NCI-H1092 (cell line): ENCODE measurements around the gene F7.
"Not testable (repeated sequence)": the region's sequence is repeated elsewhere in the genome, so short reads cannot be mapped to it uniquely, and the experiment has no call there.

Experiments
- DNase-seq: peaks from one replicate; lab custom pipeline; 2025; lab: John Stamatoyannopoulos, UW

Gene F7

DNA sequence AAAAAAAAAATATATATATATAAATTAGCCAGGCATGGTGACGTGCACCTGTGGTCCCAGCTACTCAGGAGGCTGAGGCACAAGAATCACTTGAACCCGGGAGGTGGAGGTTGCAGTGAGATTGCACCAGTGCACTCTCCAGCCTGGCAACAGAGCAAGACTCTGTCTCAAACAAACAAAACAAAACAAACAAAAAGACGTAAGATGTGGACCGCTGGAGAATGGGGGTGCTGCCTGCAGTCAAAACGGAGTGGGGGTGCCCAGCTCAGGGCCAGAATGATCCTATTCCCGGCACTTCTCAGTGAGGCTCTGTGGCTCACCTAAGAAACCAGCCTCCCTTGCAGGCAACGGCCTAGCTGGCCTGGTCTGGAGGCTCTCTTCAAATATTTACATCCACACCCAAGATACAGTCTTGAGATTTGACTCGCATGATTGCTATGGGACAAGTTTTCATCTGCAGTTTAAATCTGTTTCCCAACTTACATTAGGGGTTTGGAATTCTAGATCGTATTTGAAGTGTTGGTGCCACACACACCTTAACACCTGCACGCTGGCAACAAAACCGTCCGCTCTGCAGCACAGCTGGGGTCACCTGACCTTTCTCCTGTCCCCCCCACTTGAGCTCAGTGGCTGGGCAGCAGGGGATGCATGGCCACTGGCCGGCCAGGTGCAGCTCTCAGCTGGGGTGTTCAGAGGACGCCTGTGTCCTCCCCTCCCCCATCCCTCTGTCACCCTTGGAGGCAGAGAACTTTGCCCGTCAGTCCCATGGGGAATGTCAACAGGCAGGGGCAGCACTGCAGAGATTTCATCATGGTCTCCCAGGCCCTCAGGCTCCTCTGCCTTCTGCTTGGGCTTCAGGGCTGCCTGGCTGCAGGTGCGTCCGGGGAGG lies at the start of gene F7:
TSS of gene F7 (plus strand) at position 760 of the 889 bp plus-strand sequence. CDS start at position 811, 51 bp downstream.
- no peak for DNase-seq

DNA sequence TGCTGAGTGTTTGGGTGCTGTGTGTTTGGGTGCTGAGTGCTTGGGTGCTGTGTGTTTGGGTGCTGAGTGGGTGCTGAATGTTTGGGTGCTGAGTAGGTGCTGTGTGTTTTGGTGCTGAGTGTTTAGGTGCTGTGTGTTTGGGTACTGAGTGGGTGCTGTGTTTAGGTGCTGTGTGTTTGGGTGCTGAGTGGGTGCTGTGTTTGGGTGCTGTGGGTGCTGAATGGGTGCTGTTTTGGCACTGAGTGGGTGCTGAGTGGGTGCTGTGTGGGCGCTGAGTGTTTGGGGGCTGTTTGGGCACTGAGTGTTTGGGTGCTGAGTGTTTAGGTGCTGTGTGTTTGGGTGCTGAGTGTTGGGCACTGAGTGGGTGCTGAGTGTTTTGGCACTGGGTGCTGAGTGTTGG lies 48.5 kb upstream of the F7 start:
- no peak for DNase-seq

DNA sequence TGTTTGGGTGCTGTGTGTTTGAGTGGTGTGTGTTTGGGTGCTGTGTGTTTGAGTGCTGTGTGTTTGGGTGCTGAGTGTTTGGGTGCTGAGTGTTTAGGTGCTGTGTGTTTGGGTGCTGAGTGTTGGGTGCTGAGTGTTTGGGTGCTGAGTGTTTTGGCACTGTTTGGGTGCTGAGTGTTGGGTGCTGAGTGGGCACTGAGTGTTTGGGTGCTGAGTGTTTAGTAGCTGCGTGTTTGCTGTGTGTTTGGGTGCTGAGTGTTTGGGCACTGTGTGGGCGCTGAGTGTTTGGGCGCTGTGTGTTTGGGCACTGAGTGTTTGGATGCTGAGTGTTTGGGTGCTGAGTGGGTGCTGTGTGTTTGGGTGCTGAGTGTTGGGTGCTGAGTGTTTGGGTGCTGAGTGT lies 48.0 kb upstream of the F7 start:
- DNase-seq, result not testable (repeated sequence)

DNA sequence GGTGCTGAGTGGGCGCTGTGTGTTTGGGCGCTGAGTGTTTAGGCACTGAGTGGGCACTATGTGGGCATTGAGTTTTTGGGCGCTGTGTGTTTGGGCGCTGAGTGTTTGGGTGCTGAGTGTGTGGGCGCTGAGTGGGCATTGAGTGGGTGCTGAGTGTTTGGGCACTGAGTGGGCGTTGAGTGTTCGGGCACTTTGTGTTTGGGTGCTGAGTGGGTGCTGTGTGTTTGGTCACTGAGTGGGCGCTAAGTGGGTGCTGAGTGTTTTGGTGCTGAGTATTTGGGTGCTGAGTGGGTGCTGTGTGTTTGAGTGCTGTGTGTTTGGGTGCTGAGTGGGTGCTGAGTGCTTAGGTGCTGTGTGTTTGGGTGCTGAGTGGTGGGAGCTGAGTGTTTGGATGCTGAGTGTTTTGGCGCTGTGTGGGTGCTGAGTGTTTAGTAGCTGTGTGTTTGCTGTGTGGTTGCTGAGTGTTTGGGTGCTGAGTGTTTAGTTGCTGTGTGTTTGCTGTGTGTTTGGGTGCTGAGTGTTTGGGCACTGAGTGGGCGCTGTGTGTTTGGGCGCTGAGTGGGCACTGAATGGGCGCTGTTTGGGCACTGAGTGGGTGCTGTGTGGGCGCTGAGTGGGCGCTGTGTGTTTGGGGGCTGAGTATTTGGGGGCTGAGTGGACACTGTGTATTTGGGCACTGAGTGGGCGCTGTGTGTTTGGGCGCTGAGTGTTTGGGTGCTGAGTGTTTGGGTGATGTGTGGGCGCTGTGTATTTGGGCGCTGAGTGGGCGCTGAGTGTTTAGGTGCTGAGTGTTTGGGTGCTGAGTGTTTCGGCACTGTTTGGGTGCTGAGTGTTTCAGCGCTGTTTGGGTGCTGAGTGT lies 47.2 kb upstream of the F7 start:
- no peak for DNase-seq

DNA sequence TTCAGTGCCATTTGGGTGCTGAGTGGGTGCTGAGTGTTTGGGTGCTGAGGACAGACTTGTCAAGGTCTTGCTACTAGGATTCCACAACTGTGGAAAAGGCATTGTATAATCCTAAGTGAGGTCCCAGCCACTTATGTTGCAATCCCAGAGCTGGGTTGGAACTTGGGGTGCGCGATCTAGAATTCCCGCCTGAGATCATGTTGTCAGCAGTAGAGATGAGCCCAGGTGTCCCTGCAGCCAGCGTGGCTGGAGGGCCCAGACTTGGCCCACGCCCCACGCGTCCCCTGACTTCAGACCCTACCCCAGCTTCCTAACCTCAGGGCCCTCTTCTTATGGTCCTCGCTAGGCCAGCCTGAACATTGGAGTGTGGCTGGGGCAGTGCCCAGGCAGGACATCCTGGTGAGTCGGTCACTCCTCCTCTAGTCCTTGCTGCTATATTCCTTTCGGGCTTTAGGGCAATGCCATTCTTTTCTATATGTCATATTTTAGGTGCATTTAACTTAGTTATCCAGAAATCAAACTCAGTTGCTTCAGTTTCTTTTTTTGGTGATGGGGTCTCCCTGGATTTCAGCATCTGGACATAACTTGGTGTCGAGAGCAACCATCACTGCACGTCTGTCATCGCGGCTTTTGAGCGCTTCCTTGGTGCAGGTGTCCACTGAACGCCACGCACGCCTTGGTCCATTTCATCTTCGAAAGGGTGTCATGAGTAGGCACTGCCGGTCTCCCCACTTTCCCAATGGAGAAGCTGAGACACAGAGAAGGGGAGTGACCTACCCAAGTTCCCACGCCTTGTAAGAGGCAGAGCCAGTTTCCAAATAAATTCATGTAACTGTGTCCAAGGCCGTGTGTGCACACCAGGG lies 46.4 kb upstream of the F7 start:
- no peak for DNase-seq

DNA sequence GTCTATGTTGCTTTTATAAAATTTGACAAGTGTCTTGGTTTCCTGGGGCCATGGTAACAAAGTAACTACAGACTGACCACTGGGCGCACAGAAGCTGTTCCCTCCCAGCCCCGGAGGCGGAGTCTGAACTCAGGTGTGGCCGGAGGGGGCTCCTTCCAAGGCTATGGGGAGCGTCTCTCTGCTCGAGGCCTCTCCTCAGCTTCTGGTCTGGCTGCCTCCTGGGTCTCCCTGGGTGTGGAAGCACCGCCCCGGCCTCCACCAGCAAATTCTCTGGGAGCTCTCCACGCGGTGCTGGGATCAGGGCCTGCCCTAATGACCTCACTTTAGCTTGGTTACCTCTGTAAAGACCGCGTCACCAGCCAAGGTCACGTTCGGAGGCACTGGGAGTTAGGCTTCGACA lies 45.7 kb upstream of the F7 start:
- DNase-seq, result no peak

DNA sequence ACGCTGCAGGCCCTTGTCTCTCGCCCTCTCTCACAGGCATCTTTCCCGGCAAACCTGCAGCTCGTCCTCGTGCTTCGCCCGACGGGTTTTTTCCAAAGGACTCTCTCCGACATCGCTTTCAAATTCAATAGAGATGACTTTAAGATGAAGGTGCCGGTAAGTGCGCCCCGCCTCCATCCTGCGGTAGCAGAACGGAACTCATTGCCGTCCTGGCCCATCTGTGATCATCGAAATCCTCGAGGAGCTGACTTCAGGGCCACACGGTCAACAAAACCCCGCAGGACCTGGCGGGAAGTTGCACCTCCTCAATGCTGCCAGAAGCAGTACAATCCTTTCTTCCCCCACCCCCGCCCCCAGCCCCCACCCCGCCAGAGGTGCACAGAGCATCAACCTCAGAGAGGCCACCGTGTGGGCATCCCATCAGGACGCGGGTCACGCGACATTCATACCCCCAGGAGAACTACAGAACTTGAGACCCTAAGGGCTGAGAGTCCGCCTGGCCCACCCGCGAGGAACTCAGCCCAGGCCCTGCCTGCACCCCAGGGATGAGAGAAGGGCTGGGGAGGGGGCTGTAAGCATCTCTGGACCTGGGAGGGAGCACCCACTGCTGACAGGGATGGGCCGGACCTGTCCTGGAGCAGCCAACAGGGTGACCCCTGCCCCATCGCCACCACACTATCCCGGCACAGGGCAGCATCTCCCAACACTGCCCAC lies 44.9 kb upstream of the F7 start:
- no peak for DNase-seq

DNA sequence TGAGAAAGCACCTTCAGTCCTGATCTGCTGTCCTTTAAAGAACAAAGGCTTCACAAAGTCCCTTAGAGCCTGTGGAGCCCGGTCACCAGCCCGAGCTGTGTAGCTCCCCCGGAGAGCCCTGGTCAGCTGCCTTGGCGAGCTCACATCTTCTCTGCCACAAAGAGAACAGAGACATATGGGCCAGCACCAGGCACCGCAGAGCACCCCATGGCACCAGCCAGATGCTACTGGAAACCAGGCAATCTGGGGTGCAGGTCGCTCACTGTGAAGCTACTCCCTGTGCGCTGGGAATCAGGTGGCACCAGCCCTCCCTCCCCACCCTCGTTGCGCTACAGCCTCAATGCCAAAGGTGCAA lies 44.3 kb upstream of the F7 start:
- DNase-seq, result no peak

DNA sequence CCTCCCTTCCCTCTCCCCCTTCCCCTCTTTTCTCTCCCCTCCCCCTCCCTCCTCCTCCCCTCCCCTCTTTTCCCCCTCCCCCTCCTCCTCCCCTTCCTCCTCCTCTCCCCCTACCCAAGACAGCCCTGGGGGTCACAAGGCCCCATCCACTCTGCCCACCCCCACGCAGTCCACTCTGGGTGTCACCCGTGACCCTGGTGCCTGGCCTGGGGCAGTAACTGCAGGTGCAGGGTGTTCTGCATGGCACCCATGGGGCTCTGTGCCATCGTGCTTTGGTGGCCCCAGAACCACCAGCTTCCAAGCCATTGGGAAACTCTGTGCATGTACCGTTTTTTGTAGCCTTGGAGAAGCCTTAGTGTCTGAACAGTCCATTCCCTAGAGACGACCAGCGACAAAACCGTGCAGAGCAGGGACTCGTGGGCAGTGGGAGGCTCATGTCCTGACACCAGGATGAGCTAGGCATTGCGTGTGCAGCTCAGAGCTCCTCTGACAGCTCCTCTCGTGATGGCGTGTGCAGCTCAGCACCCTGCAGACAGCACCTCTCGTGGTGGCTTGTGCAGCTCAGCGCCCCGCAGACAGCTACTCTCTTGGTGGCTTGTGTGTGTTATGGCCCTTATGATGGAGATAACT lies 43.7 kb upstream of the F7 start:
- no peak for DNase-seq

DNA sequence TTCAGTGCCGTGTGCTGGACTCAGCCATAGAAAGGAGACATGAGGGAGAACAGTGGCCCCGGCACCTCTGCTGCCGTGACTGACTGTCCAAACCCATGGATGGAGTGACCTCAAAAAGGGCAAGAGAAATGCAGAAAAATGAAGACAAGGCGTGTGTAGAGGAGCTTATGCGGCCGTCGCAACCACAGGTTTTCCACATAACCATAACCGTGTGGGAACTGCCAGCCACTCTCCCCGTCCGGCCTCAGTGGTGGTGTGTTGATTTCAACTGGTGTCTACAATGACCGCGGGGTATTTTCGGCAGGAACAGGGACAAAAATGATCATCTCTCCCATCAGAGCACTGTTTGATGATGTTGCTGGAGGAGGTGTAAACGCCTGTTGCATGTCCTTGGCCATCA lies 42.9 kb upstream of the F7 start:
- DNase-seq, result no peak

DNA sequence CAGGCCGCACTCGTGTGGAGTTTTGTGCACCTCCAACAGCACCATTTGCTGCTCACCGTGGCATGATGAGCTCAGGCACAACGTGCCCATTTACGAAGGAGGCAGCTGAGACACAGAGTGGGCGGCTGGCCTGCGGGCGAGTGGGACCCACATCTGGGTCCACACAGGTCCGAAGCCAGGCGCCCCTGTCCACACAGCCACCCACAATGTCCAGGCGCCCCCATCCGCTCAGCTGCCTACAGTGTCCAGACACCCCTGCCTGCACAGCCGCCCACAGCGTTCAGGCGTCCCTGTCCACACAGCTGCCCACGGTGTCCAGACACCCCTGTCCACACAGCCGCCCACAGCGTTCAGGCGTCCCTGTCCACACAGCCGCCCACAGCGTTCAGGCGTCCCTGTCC lies 42.5 kb upstream of the F7 start:
- DNase-seq, result no peak

DNA sequence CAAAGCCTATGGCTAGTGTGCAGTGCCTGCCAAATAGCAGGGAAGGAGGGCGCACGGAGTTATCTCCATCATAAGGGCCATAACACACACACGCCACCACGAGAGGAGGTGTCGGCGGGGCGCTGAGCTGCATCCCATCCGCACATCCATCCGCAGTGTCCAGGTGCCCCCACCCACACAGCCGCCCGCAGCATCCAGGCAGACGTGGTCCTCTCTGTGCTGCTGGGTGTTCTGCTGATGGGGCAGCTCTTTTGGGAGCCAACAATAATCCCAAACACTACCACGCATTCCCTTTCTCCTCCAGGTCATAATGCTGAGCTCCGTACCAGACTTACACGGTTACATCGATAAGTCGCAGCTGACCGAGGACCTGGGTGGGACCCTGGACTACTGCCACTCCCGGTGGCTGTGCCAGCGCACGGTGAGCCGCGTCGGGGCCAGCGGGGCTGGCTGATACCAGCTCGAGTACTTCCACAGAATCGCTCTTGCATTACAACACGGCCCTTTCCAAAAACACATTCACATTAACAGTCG lies 41.5 kb upstream of the F7 start:
- DNase-seq, result no peak

DNA sequence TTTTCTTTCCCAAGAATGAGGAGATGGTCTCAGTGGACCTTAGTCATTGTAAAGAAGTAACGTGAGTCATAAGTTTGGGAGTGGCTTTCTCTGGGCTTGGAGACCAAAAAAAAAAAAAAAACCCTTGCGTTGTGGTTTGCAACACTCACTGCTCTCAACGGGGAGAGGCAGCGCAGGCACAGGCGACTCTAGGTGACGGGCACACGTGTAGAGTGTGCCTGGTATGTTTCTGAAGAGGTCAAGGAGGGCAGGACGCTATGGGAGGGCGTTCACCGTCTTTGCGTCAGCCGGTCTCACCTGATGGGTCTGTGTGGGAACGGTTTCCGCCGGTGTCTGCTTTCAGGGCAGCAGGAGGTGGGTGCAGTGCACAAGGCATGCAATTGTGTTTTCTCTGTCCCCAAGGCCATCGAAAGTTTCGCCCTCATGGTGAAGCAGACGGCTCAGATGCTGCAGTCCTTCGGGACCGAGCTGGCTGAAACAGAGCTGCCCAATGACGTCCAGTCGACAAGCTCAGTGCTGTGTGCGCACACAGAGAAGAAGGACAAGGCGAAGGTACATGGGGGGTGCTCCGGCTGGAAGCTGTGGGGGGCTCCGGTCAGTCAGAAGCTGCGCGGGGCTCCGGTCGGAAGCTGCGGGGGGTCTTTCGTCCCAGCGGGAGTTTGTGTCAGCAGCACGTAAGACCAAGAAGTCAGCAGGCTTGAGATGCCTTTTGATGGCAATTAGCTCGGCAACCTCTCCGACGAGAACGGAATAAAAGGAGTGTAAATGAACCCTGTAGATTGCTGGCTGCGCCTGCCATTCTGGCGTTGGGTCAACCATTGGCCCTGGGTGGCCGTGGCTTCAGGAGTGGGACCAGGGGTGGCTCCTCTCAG lies 40.8 kb upstream of the F7 start:
- DNase-seq, result no peak

DNA sequence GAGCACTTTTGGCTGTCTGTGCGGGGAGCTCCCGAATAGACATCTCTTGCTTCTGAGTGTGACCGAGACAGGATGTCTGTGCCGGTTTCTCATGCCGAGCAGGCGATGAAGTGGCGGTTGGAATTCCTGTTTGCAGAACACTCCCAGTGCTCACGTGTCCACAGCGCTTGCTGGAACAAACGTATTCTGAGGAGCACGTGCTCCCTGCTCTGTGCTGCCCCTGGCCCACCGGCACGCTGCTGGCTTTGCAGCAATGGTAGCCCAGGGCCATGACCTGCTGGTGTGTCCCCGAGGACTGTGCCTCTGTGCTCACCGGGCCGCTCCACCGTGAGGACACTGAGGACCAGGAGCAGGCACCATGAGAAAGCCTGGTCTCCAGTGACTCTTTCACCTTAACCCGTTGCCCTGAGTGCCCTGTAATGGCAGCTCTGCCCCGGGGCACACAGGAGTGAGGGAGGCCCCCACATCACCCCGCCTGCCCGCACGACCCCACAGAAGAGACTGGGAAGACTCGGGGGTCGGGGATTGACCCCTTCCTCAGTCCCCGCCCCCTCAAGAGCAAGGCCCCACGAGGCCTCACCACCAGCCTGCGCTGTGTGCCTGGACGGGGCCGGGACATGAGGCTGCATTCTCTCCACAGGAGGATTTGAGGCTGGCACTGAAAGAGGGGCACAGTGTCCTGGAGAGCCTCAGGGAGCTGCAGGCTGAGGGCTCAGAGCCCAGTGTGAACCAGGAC lies 40.0 kb upstream of the F7 start:
- DNase-seq, result no peak

DNA sequence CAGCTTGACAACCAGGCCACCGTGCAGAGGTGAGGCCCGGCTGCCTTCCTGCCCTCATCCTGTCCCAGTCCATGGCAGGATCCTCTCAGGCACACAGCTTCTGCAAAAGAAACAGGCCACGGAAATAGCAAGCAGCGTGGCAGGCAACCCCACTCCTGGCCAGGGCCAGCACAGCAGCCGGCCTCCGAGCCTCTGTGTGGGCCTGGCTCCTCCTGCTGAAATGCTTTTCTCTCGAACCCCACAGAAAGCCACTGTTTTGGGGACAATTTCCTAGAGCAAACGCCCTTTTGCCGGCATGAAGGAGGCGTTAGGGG lies 39.5 kb upstream of the F7 start:
- no peak for DNase-seq

DNA sequence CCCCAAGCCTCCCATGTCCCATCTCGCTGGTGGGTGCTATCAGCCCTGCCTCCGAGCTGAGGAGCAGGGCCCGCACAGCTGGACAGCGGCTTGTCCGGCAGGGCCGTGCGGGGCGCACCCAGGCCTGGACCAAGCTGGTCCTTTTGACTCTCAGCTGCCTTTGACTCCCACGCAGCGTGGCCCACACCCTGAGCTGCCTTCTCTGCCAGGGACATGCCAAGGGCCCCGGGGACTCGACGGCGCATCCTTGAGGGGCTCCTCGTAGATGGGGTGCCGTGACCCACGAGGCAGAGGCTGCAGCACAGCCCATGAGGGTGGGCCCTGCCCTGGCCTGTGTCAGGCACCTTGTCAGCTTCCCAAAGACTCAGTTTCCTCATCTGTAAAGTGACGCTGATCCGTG lies 38.8 kb upstream of the F7 start:
- no peak for DNase-seq

DNA sequence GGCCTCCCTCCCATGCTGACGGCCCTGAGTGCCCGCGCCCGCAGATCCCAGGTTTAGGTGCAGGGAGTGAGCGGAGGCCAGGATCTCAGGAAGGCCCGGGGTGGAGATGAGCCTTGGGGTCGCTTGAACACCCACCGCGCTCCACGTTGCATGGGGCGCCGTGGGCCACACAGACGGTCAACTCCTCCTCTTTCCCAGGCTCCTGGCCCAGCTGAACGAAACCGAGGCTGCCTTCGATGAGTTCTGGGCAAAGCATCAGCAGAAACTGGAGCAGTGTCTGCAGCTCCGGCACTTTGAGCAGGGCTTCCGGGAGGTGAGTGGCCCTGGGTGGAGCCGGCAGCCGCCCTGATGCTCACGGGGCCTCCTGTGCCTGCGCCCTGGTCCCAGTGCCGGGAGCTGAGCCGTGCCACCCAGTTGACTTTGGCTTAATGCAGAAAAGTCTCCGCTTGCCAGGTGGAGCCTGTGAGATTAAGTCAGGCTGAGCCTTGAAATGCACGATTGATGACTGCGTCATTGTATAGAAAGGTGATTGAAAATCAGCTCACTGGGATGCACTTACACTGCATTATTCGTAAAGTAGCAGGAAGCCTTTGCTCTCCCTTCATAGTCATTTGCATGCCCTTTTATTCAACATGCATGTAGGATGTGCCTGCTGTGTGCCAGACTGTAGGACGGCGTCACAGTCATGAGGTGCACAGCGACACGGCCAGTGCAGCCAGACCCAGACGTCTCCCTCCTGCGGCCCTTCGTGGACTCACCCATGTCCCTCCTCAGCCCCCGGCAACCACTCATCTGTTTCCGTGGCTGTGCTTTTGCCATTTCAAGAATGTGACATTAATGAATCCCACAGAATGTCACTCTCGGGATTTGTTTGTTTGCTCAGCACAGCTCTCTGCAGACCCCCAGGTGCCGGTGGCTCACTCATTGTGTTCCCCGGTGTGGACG lies 35.5 kb upstream of the F7 start:
- DNase-seq, result no peak

DNA sequence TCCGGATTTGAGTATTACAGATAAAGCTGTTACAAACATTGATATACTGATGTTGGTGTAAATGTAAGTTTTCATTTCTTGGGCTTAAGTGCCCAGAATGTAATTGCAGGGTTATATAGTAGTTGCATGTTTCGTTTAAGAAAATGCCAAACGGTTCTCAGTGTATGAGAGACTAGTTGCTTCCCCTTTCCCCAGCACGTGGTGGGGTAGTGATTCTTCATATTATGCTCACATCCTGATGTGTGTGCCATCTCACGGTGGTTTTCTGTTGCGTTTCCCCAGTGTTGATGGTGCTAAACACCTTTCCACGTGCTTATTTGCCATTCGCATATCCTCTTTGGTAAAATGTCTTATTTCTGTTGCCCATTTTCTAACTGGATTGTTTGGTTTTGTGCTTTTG lies 34.7 kb upstream of the F7 start:
- DNase-seq, result no peak
